ENCODE results near the gene TBCD.

Gene TBCD

GRCh38 chr17:82869536-82869935 is 117.7 kb downstream of the TBCD start:
- DNase-seq = no peak

GRCh38 chr17:82870091-82870491 is 118.2 kb downstream of the TBCD start:
- DNase-seq = no peak

GRCh38 chr17:82870541-82870940 is 118.7 kb downstream of the TBCD start:
- no peak for DNase-seq

DNA sequence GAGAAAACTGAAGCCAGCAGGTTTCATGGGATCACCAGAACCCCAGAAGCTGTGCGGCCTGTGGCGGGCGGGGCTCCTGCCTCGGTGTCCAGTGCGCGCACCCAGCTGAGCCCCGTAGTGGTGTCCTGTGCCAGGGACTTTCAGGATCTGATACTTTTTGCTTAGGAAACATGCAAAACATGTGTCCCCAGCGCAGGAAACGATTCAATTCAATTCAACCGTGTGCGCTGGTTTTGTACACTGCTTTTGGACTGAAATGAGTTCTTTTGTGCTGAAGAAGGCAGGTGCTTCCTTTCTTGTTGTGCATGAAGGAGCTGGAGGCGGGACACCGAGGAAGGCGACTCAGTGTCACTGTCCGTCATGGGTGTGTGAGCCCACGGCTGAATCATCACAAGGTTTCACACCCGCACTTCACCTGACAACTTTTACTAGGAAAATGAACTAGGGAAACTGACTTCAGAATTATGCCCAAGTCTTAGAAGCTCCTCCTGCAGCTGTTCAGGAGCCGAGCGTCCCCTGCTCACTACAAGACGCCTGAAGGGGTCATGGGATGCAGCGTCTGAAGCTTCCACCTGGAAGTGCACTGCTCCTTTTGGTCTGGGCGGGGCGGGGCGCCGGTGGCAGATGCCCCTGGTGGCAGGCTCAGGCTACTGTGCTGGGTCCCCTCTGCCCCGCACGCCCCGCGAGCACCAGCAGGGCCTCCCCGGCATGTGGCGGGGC is 119.4 kb downstream of the TBCD start:
- no peak for DNase-seq

DNA sequence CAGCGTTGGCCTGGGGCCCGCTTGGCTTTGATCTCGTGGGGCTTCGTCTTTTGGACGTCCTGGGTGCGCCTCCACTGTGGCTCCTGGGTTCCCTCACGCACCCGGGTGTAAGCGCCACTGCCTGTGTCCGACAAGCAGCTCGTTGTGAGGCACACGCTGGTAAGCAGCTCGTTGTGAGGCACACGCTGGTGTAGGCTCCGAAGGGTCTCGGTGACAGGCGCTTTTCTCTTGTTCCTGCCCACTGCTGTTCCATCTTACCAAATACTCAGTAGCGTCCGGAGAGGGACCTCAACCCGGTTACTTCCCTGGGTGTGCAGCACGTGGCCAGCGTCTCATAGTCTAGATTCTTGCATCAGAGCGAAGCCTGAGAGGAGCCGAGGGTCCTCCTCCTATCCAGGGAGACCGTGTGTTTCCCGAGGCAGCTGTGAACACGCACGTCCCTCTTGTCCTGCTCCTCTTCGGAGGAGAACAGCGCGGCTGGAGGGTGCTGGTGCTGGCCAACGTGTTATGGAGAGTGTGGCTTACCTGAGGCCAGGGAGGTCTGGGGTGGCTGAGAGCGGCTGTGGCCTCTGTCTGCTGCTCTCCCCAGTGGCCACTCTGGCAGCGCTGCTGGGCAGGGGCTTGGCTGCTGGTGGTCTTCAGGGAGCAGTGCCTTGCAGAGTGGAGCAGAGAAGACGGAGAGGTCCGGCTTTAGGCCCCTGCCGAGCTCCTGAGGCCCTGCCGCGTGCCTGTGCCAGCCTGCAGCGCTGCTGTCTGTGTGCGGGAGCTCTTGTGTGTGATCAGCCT is 120.1 kb downstream of the TBCD start:
- DNase-seq = no peak

DNA sequence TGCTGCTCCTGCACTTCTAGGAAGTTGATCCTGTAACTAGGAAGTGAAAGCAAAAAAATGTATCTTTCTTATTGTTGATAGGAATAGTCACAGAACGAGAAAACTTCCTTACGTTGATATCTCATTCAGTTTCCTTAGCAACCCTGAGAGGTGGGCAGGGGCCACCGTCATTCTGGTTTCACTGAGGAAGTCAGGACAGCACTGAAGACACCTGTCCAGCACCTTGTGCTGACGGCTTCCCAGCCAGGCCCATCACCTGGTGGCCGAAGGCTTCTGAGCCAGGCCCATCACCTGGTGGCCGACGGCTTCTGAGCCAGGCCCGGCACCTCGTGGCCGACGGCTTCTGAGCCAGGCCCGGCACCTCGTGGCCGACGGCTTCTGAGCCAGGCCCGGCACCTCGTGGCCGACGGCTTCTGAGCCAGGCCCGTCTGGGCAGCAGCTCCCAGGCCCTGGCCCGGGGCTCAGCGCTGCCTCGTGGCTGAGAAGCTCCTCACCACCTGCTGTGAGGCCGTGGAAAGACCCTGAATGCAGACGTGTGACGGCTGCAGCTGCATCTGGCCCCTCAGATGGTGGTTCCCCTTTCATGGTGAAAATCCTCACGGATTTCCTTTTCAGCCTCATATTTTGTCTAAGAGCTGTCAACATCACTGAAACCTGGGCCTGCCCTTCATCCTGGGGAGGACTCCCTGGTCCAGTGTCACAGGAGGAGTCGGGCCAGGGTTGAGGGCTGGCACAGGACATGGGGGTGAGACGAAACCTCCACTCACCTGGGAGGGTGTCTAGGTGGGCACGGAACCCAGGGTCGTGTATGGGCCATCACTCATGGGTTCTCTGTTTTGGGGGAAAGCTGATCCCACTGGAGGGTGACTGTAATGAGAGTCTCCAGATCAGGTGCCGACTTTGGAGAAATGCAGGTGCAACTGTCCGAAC is 121.0 kb downstream of the TBCD start:
- DNase-seq = no peak

GRCh38 chr17:82873521-82873920 is 121.7 kb downstream of the TBCD start:
- no peak for DNase-seq

DNA sequence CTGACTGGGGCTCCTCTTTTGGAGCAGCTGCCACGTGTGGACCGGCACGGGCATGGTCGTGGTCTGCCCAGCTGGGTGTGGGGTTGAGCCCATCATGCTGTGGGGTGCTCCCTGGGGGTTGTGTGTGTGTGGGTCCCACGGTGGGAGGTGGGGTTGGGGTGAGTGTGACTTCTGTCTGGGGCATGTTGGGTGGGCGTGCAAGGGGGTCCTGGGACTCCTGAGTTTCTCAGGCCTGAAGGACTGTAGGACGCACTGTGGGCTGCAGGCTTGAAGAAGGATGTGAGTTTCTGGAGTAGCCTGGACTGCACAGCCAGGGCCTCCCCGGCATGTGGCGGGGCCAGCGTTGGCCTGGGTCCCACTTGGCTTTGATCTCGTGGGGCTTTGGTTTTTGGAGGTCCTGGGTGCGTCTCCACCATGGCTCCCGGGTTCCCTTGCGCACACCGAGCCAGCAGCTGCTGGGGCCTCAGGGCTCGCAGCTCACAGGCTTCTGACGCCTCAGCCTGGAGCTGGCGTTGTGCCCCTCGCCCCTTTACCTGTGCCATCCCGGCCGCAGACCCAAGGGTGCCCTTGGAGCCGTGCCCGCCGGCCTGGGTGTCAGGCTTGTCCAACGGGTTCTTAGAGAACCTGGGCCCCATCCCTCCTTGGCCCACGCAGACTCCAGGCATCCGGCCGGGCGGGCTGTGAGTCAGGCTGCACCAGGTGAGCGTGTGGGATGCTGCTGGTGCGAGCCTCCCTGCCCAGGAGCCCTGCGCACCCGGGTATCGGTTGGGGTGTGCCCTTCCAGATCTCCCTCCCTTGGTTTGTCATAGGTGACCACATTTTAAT is 122.4 kb downstream of the TBCD start:
- DNase-seq = no peak

GRCh38 chr17:82875407-82875856 is 123.6 kb downstream of the TBCD start:
- DNase-seq = no peak

DNA sequence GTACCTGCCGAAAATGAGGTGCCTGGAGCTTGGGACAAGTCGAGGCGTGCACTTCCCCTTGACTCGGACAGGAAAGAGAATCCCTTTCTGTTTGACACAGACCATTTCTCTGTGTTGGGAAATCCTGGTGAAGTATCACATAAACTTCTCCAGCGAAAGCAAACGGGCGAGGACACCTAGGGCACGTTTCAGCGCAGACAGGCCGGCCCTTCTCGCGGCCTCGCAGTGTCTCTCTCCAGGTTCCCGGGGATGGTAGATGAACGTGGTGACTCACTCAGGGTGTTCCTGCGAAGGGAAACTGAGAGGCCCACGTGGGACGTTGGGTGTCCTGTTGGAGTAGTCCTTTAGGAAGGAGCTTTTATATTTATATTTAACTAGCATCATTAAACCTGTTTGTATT is 124.3 kb downstream of the TBCD start:
- no peak for DNase-seq

GRCh38 chr17:82876602-82877379 is 124.9 kb downstream of the TBCD start:
- DNase-seq = peak in 42 of 51 donors; percentile 10 to 88 (median 65)

- no peak for DNase-seq
Observed at GRCh38 chr17:82878527-82878926, 126.7 kb downstream of the TBCD start.

DNA sequence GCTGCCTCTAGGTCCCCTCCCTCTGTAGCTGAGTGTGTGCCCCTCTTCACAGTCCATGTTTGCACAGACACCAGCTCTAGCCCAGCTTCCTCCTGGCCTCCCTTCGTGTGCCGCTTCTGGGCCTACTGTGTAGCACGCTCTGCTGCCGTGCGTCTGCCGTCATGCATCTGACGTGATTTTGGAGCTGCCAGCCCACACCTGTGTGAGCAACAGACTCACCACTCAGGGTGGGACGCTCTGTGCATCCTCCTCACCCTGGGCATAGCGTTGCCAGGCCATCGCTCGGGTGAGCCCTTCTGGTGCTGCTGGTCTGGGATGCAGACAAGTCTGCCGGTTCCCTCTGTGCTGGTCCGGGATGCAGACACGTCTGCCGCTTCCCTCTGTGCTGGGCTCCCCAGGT is 127.4 kb downstream of the TBCD start:
- no peak for DNase-seq

DNA sequence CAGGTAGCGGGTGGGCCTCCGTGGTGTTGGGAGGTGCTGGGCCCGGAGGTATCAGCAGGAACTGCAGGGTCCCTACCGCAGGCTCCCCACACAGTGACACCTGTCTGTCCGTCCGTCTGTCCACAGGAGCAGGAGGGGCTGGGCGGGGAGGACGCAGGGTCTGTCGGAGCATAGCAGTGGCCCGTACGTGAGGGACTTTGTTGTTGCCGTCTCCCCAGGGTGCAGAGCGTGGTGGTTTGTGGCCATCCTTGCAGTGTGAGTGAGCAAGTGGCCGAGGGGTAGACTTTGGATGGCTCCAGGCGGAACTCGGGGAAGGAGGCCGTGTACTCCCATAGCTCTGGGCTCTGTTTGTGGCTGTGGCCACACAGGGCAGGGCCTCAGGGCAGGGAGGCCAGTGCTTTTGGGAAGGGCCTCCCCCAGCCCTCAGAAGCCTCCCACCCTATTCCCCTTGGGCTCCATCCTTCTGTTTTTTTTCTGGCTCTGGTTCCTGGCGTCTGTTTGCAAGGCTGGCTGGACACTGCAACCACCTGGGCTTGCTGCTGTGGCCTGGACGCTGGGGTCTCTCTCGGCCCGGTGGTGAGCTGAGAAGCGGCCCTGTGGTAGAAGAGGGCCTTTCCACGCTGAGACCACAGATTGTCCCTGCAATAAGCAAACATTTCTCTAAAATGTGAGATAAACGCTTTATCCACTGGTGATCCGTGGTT is 128.9 kb downstream of the TBCD start:
- DNase-seq = no peak

DNA sequence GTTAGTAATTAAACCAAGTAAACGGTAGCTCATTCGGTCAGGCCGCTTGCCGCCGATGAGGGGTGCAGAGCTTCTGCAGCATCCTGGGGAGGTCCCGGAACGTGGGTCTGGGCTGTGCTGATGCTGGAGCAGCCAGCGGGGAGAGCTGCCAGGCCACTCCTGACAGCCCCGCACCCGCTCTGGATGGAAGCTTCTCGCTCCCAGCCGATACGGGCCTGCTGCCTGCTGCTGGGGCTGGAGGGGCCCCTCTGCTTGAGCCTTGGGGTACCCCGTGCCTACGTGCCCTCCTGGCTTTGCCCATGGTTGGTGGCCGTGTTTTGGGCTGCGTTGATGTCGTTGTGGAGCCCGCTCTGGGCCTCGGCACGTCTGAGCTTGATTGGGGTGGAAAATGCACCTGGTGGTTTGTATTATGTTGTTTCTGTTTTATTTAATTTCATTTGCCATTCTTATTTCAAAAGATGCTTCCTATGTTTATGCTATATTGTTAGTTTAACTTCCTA is 129.5 kb downstream of the TBCD start:
- DNase-seq = peak in 5 of 51 donors; percentile 5 to 32 (median 28)

- DNase-seq = peak in 17 of 51 donors; percentile 11 to 54 (median 29)
Observed at GRCh38 chr17:82881900-82882714, 130.2 kb downstream of the TBCD start.

- no peak for DNase-seq
Observed at GRCh38 chr17:82882715-82883418, 131.0 kb downstream of the TBCD start.
